ENCODE measurements around the gene MVB12B. TPM values are rescaled to one million over a fixed set of nuclear protein-coding genes. Genes with fewer than 3 reads are reported as not detected.
A peak's percentile ranks its signal among the peaks of the same experiment; 100 is the strongest.

Gene MVB12B
- total RNA-seq, 1 donor from 2014 or later = 12.8 TPM

GRCh38 chr9:126418608-126419007 is 92.0 kb downstream of the MVB12B start:
- no peaks in the 10 kb centered on the region for H3K9me3 ChIP-seq (ENCODE audit: insufficient read depth, low read depth, low read length)
- H3K36me3 Mint-ChIP-seq (ENCODE audit: low read depth, unreplicated experiment) = peaks cover 17% of the 10 kb centered on the region
- H3K27me3 Mint-ChIP-seq (ENCODE audit: low read depth, unreplicated experiment) = peaks cover 3% of the 10 kb centered on the region
- DNase-seq (ENCODE audit: low read depth) (no peak), FAIRE-seq (no peak)
- H3K27me3 ChIP-seq (ENCODE audit: insufficient read depth, low read length) = no peaks in the 10 kb centered on the region
- TF ChIP-seq CTCF (IDR thresholded peaks at IDR 0.05; ENCODE audit: insufficient read depth, low read depth, low read length) (no peak), EZH2 (IDR thresholded peaks at IDR 0.05; ENCODE audit: insufficient read depth, low read length) (no peak)
- no peak overlapping the region for H3K27ac Mint-ChIP-seq (ENCODE audit: unreplicated experiment)
- peaks cover 15% of the 10 kb centered on the region for H3K4me1 ChIP-seq (ENCODE audit: insufficient read depth, low read length)
- no peaks in the 10 kb centered on the region for H3K36me3 ChIP-seq (ENCODE audit: insufficient read depth, low read length)
- no peaks in the 10 kb centered on the region for H3K79me2 ChIP-seq (ENCODE audit: insufficient read depth, low read length)
- H3K27ac ChIP-seq (ENCODE audit: low read depth, low read length) = no peak overlapping the region
- H3K9ac ChIP-seq (ENCODE audit: low read length) = no peak overlapping the region
- H2AFZ ChIP-seq (ENCODE audit: low read depth, low read length) = no peak overlapping the region
- H3K4me3 ChIP-seq (ENCODE audit: insufficient read depth, low read depth, low read length) = no peak overlapping the region
- H3K4me2 ChIP-seq (ENCODE audit: low read length) = no peak overlapping the region
- H3K4me1 Mint-ChIP-seq (ENCODE audit: low read depth, unreplicated experiment) = peaks cover 19% of the 10 kb centered on the region
- H4K20me1 ChIP-seq (ENCODE audit: insufficient read depth, low read length) = no peaks in the 10 kb centered on the region
- no peaks in the 10 kb centered on the region for H3K9me3 Mint-ChIP-seq (ENCODE audit: unreplicated experiment)
- no peak overlapping the region for H3K4me3 Mint-ChIP-seq (ENCODE audit: unreplicated experiment)

- no peak for FAIRE-seq
- Histone ChIP-seq H3K36me3 (ENCODE audit: insufficient read depth, low read length) (no peaks in the 10 kb centered on the region), H3K79me2 (ENCODE audit: insufficient read depth, low read length) (no peaks in the 10 kb centered on the region), H3K9ac (ENCODE audit: low read length) (no peak overlapping the region), H3K4me2 (ENCODE audit: low read length) (no peak overlapping the region), H3K4me1 (ENCODE audit: insufficient read depth, low read length) (peaks cover 15% of the 10 kb centered on the region), H3K9me3 (ENCODE audit: insufficient read depth, low read depth, low read length) (no peaks in the 10 kb centered on the region), H4K20me1 (ENCODE audit: insufficient read depth, low read length) (no peaks in the 10 kb centered on the region), H3K4me3 (ENCODE audit: insufficient read depth, low read depth, low read length) (no peak overlapping the region), H3K27me3 (ENCODE audit: insufficient read depth, low read length) (no peaks in the 10 kb centered on the region), H3K27ac (ENCODE audit: low read depth, low read length) (no peak overlapping the region), H2AFZ (ENCODE audit: low read depth, low read length) (no peak overlapping the region)
- Mint-ChIP-seq H3K9me3 (ENCODE audit: unreplicated experiment) (no peaks in the 10 kb centered on the region), H3K27me3 (ENCODE audit: low read depth, unreplicated experiment) (peaks cover 3% of the 10 kb centered on the region), H3K4me1 (ENCODE audit: low read depth, unreplicated experiment) (peaks cover 19% of the 10 kb centered on the region), H3K27ac (ENCODE audit: unreplicated experiment) (no peak overlapping the region), H3K36me3 (ENCODE audit: low read depth, unreplicated experiment) (peaks cover 22% of the 10 kb centered on the region), H3K4me3 (ENCODE audit: unreplicated experiment) (no peak overlapping the region)
- peak; percentile 49 for DNase-seq (ENCODE audit: low read depth)
- TF ChIP-seq EZH2 (IDR thresholded peaks at IDR 0.05; ENCODE audit: insufficient read depth, low read length) (no peak), CTCF (IDR thresholded peaks at IDR 0.05; ENCODE audit: insufficient read depth, low read depth, low read length) (no peak)
Measured at GRCh38 chr9:126419475-126419874, 92.8 kb downstream of the MVB12B start.

GRCh38 chr9:126420135-126420534 is 93.5 kb downstream of the MVB12B start:
- peaks cover 20% of the 10 kb centered on the region for H3K36me3 Mint-ChIP-seq (ENCODE audit: low read depth, unreplicated experiment)
- H3K27me3 Mint-ChIP-seq (ENCODE audit: low read depth, unreplicated experiment) = peaks cover 3% of the 10 kb centered on the region
- Histone ChIP-seq H3K27ac (ENCODE audit: low read depth, low read length) (no peak overlapping the region), H3K4me1 (ENCODE audit: insufficient read depth, low read length) (peaks cover 15% of the 10 kb centered on the region), H3K9me3 (ENCODE audit: insufficient read depth, low read depth, low read length) (no peaks in the 10 kb centered on the region), H3K27me3 (ENCODE audit: insufficient read depth, low read length) (no peaks in the 10 kb centered on the region), H3K4me2 (ENCODE audit: low read length) (peak overlapping the region; percentile 64), H3K9ac (ENCODE audit: low read length) (no peak overlapping the region), H2AFZ (ENCODE audit: low read depth, low read length) (no peak overlapping the region), H3K4me3 (ENCODE audit: insufficient read depth, low read depth, low read length) (no peak overlapping the region), H4K20me1 (ENCODE audit: insufficient read depth, low read length) (no peaks in the 10 kb centered on the region), H3K79me2 (ENCODE audit: insufficient read depth, low read length) (no peaks in the 10 kb centered on the region), H3K36me3 (ENCODE audit: insufficient read depth, low read length) (no peaks in the 10 kb centered on the region)
- peaks cover 19% of the 10 kb centered on the region for H3K4me1 Mint-ChIP-seq (ENCODE audit: low read depth, unreplicated experiment)
- FAIRE-seq = no peak
- no peak overlapping the region for H3K4me3 Mint-ChIP-seq (ENCODE audit: unreplicated experiment)
- no peak for DNase-seq (ENCODE audit: low read depth)
- H3K9me3 Mint-ChIP-seq (ENCODE audit: unreplicated experiment) = no peaks in the 10 kb centered on the region
- no peak overlapping the region for H3K27ac Mint-ChIP-seq (ENCODE audit: unreplicated experiment)
- TF ChIP-seq CTCF (IDR thresholded peaks at IDR 0.05; ENCODE audit: insufficient read depth, low read depth, low read length) = no peak
- TF ChIP-seq EZH2 (IDR thresholded peaks at IDR 0.05; ENCODE audit: insufficient read depth, low read length) = no peak

Data from astrocyte (in vitro differentiated cells and primary cell).